Measurements from ENCODE around the gene CAB39. TPM values are rescaled to one million over a fixed set of nuclear protein-coding genes. Genes with fewer than 3 reads are reported as not detected.

Gene CAB39
- polyA plus RNA-seq, 3 donors from 2014 or later = 39.2 to 57.9 (median 39.3) TPM

GRCh38 chr2:230758566-230759480 lies 46.2 kb downstream of the CAB39 start:
- H3K27ac Mint-ChIP-seq = peak overlapping the region in 4 of 6 donors; percentile 28 to 72 (median 54)
- peaks cover 4 to 12% (median 12%) of the 10 kb centered on the region in 3 donors for H3K36me3 Mint-ChIP-seq
- no peak for DNase-seq
- peaks cover 66 to 67% of the 10 kb centered on the region in 2 donors for H3K4me1 Mint-ChIP-seq
- peaks cover 0 to 3% (median 3%) of the 10 kb centered on the region in 3 donors for H3K27me3 Mint-ChIP-seq (ENCODE audit: low read depth in 3 of 3)
- no peaks in the 10 kb centered on the region for H3K9me3 Mint-ChIP-seq
- peak overlapping the region; percentile 37 to 87 (median 51) for H3K4me3 Mint-ChIP-seq

- Mint-ChIP-seq H3K4me3 (peak overlapping the region in 1 of 5 donors; percentile 57), H3K27me3 (ENCODE audit: low read depth in 3 of 3) (peaks cover 0 to 3% (median 3%) of the 10 kb centered on the region in 3 donors), H3K36me3 (peaks cover 4 to 12% (median 12%) of the 10 kb centered on the region in 3 donors), H3K4me1 (peaks cover 62 to 64% of the 10 kb centered on the region in 2 donors), H3K27ac (peak overlapping the region in 3 of 6 donors; percentile 45 to 70 (median 62)), H3K9me3 (no peaks in the 10 kb centered on the region)
- no peak for DNase-seq
Measured at GRCh38 chr2:230759481-230760167, 47.0 kb downstream of the CAB39 start.

GRCh38 chr2:230761704-230762103 lies 49.1 kb downstream of the CAB39 start:
- H3K27ac Mint-ChIP-seq = no peak overlapping the region
- peaks cover 5 to 28% (median 17%) of the 10 kb centered on the region in 3 donors for H3K36me3 Mint-ChIP-seq
- H3K4me3 Mint-ChIP-seq = no peak overlapping the region
- peaks cover 43 to 57% of the 10 kb centered on the region in 2 donors for H3K4me1 Mint-ChIP-seq
- no peak for DNase-seq
- peaks cover 0 to 3% (median 3%) of the 10 kb centered on the region in 3 donors for H3K27me3 Mint-ChIP-seq (ENCODE audit: low read depth in 3 of 3)
- H3K9me3 Mint-ChIP-seq = no peaks in the 10 kb centered on the region

GRCh38 chr2:230762317-230762896 lies 49.8 kb downstream of the CAB39 start:
- peak in 1 of 3 donors; percentile 17 for DNase-seq
- peaks cover 36 to 50% of the 10 kb centered on the region in 2 donors for H3K4me1 Mint-ChIP-seq
- H3K9me3 Mint-ChIP-seq = no peaks in the 10 kb centered on the region
- peaks cover 12 to 33% (median 17%) of the 10 kb centered on the region in 3 donors for H3K36me3 Mint-ChIP-seq
- H3K27me3 Mint-ChIP-seq (ENCODE audit: low read depth in 3 of 3) = peaks cover 0 to 2% (median 1%) of the 10 kb centered on the region in 3 donors
- H3K27ac Mint-ChIP-seq = no peak overlapping the region
- H3K4me3 Mint-ChIP-seq = no peak overlapping the region

- Mint-ChIP-seq H3K27me3 (ENCODE audit: low read depth in 3 of 3) (no peaks in the 10 kb centered on the region), H3K4me1 (peaks cover 16 to 41% of the 10 kb centered on the region in 2 donors), H3K4me3 (no peak overlapping the region), H3K36me3 (peaks cover 18 to 43% (median 20%) of the 10 kb centered on the region in 3 donors), H3K27ac (no peak overlapping the region), H3K9me3 (no peaks in the 10 kb centered on the region)
- no peak for DNase-seq
Measured at GRCh38 chr2:230764346-230764745, 51.7 kb downstream of the CAB39 start.

GRCh38 chr2:230765611-230766300 lies 53.1 kb downstream of the CAB39 start:
- Mint-ChIP-seq H3K36me3 (peaks cover 16 to 38% (median 17%) of the 10 kb centered on the region in 3 donors), H3K9me3 (no peaks in the 10 kb centered on the region), H3K27me3 (ENCODE audit: low read depth in 3 of 3) (no peaks in the 10 kb centered on the region), H3K4me1 (peaks cover 5 to 33% of the 10 kb centered on the region in 2 donors), H3K27ac (peak overlapping the region in 1 of 6 donors; percentile 26), H3K4me3 (no peak overlapping the region)
- no peak for DNase-seq

- Mint-ChIP-seq H3K4me1 (peaks cover 13 to 47% of the 10 kb centered on the region in 2 donors), H3K9me3 (no peaks in the 10 kb centered on the region), H3K4me3 (no peak overlapping the region), H3K27ac (peak overlapping the region in 1 of 6 donors; percentile 46), H3K36me3 (peaks cover 9 to 31% (median 15%) of the 10 kb centered on the region in 3 donors), H3K27me3 (ENCODE audit: low read depth in 3 of 3) (no peaks in the 10 kb centered on the region)
- no peak for DNase-seq
Measured at GRCh38 chr2:230767862-230768388, 55.3 kb downstream of the CAB39 start.

- Mint-ChIP-seq H3K4me1 (peaks cover 29 to 63% of the 10 kb centered on the region in 2 donors), H3K9me3 (no peaks in the 10 kb centered on the region), H3K27ac (peak overlapping the region in 1 of 6 donors; percentile 9), H3K27me3 (ENCODE audit: low read depth in 3 of 3) (peaks cover 0 to 1% (median 0%) of the 10 kb centered on the region in 3 donors), H3K4me3 (no peak overlapping the region), H3K36me3 (peaks cover 9 to 24% (median 15%) of the 10 kb centered on the region in 3 donors)
- no peak for DNase-seq
Measured at GRCh38 chr2:230770804-230771203, 58.2 kb downstream of the CAB39 start.

- H3K4me1 Mint-ChIP-seq = peaks cover 42 to 73% of the 10 kb centered on the region in 2 donors
- DNase-seq = no peak
- peak overlapping the region in 1 of 6 donors; percentile 34 for H3K27ac Mint-ChIP-seq
- H3K9me3 Mint-ChIP-seq = no peaks in the 10 kb centered on the region
- H3K36me3 Mint-ChIP-seq = peaks cover 4 to 14% (median 9%) of the 10 kb centered on the region in 3 donors
- H3K4me3 Mint-ChIP-seq = no peak overlapping the region
- H3K27me3 Mint-ChIP-seq (ENCODE audit: low read depth in 3 of 3) = peaks cover 0 to 1% (median 0%) of the 10 kb centered on the region in 3 donors
Measured at GRCh38 chr2:230772156-230772555, 59.5 kb downstream of the CAB39 start.

GRCh38 chr2:230773039-230773773 lies 60.6 kb downstream of the CAB39 start:
- peaks cover 0 to 1% (median 0%) of the 10 kb centered on the region in 3 donors for H3K27me3 Mint-ChIP-seq (ENCODE audit: low read depth in 3 of 3)
- H3K4me3 Mint-ChIP-seq = peak overlapping the region in 4 of 5 donors; percentile 6 to 54 (median 27)
- peak in 1 of 3 donors; percentile 38 for DNase-seq
- H3K4me1 Mint-ChIP-seq = peaks cover 50 to 82% of the 10 kb centered on the region in 2 donors
- H3K9me3 Mint-ChIP-seq = no peaks in the 10 kb centered on the region
- peak overlapping the region in 4 of 6 donors; percentile 4 to 28 (median 10) for H3K27ac Mint-ChIP-seq
- H3K36me3 Mint-ChIP-seq = peaks cover 0 to 11% (median 6%) of the 10 kb centered on the region in 3 donors

- Mint-ChIP-seq H3K36me3 (peaks cover 0 to 6% (median 0%) of the 10 kb centered on the region in 3 donors), H3K27me3 (ENCODE audit: low read depth in 3 of 3) (peaks cover 0 to 1% (median 0%) of the 10 kb centered on the region in 3 donors), H3K9me3 (no peaks in the 10 kb centered on the region), H3K4me3 (no peak overlapping the region), H3K4me1 (peaks cover 61 to 85% of the 10 kb centered on the region in 2 donors), H3K27ac (peak overlapping the region in 1 of 6 donors; percentile 8)
- DNase-seq = no peak
Measured at GRCh38 chr2:230774348-230774951, 61.8 kb downstream of the CAB39 start.

GRCh38 chr2:230775737-230776136 lies 63.1 kb downstream of the CAB39 start:
- Mint-ChIP-seq H3K4me3 (no peak overlapping the region), H3K4me1 (peaks cover 73 to 94% of the 10 kb centered on the region in 2 donors), H3K9me3 (no peaks in the 10 kb centered on the region), H3K27ac (no peak overlapping the region), H3K27me3 (ENCODE audit: low read depth in 3 of 3) (peaks cover 0 to 2% (median 1%) of the 10 kb centered on the region in 3 donors), H3K36me3 (peaks cover 0 to 6% (median 0%) of the 10 kb centered on the region in 3 donors)
- DNase-seq = no peak
